H1 (cell line): Measurements from ENCODE around the gene RNF212. TPM values are rescaled to one million over a fixed set of nuclear protein-coding genes. Genes with fewer than 3 reads are reported as not detected.
A peak's percentile ranks its signal among the peaks of the same experiment; 100 is the strongest.

Source experiments
- CTCF ChIA-PET: fragments of 300-600 bp; sonication (Branson Sonifier 250); formaldehyde crosslinking; loops from one replicate; lab custom pipeline; 2021; ENCODE audit not compliant: partially characterized antibody; lab: Charles Lee
- POLR2A ChIA-PET: fragments of 300-600 bp; sonication (Branson Sonifier 250); formaldehyde crosslinking; loops from one replicate; lab custom pipeline; 2021; ENCODE audit warnings: inconsistent platforms; ENCODE audit not compliant: partially characterized antibody; lab: Charles Lee
- DNase-seq, 2 experiments: peaks; one replicate each; pipeline versions ENCODE4 v3.0.0 to v3.0.0-alpha.2; 2010 to 2022; ENCODE audit warnings: low spot score in 2 of 2, low read depth in 1 of 2, mixed read lengths in 1 of 2
- FAIRE-seq: peaks from 2 replicates; lab custom pipeline; 2011; peaks lifted over from hg19 to GRCh38; lab: Jason Lieb, UNC
- H2AFZ ChIP-seq: 2 replicates; pipeline ENCODE4 v1.8.1; 2012; ENCODE audit warnings: low read length, inconsistent platforms
- H2AK5ac ChIP-seq: 2 replicates; pipeline ENCODE4 v1.6.1; 2013; ENCODE audit warnings: low read depth, low read length
- H2BK120ac ChIP-seq: replicated peaks from 2 replicates; pipeline ENCODE3; 2013; ENCODE audit warnings: low read depth, low read length, inconsistent platforms
- H2BK12ac ChIP-seq: 2 replicates; pipeline ENCODE4 v1.6.1; 2013; ENCODE audit warnings: low read depth, low read length
- H2BK15ac ChIP-seq: 2 replicates; pipeline ENCODE4 v1.6.1; 2013; ENCODE audit warnings: low read length
- H2BK20ac ChIP-seq: 2 replicates; pipeline ENCODE4 v1.6.1; 2013; ENCODE audit warnings: low read length
- H2BK5ac ChIP-seq: 2 replicates; pipeline ENCODE4 v1.6.1; 2013; ENCODE audit warnings: low read depth, low read length
- H3K14ac ChIP-seq: 2 replicates; pipeline ENCODE4 v1.6.1; 2013; ENCODE audit warnings: inconsistent platforms; ENCODE audit not compliant: insufficient read length
- H3K18ac ChIP-seq: 2 replicates; pipeline ENCODE4 v1.6.1; 2013; ENCODE audit warnings: low read length; ENCODE audit errors: extremely low read depth
- H3K23ac ChIP-seq: 2 replicates; pipeline ENCODE4 v1.6.1; 2013; ENCODE audit warnings: inconsistent platforms; ENCODE audit not compliant: insufficient read length
- H3K23me2 ChIP-seq: 2 replicates; pipeline ENCODE4 v1.6.1; 2013; ENCODE audit warnings: low read depth, low read length
- H3K27ac ChIP-seq: 2 replicates; pipeline ENCODE4 v1.6.1; 2011; ENCODE audit warnings: low read depth, low read length, inconsistent platforms
- H3K27me3 ChIP-seq, 4 experiments: replicated peaks in 1 of 4; 1 replicate in 1 of 4; 2 replicates in 3 of 4; pipeline versions ENCODE4 v1.6.1 to v1.8.1; 2011 to 2013; ENCODE audit warnings: low read length in 3 of 4, mild to moderate bottlenecking in 3 of 4, inconsistent platforms in 2 of 4, mixed read lengths in 2 of 4, moderate library complexity in 1 of 4; ENCODE audit not compliant: control insufficient read depth in 3 of 4, insufficient read depth in 3 of 4; ENCODE audit errors: extremely low read depth in 1 of 4
- H3K36me3 ChIP-seq, 4 experiments: 2 replicates each; pipeline versions ENCODE4 v1.6.1 to v1.8.1; 2011 to 2013; ENCODE audit warnings: mild to moderate bottlenecking in 4 of 4, low read length in 3 of 4, moderate library complexity in 2 of 4, control low read depth in 1 of 4, inconsistent platforms in 1 of 4; ENCODE audit not compliant: insufficient read depth in 4 of 4, control insufficient read depth in 2 of 4
- H3K4ac ChIP-seq: replicated peaks from 2 replicates; pipeline ENCODE3; 2013; ENCODE audit warnings: low read length, low read depth, mixed read lengths, inconsistent platforms; ENCODE audit not compliant: insufficient read length
- H3K4me1 ChIP-seq, 4 experiments: replicated peaks in 1 of 4; 1 replicate in 1 of 4; 2 replicates in 3 of 4; pipeline versions ENCODE4 v1.6.1 to v1.8.1; 2011 to 2013; ENCODE audit warnings: low read length in 3 of 4, inconsistent platforms in 2 of 4, mixed read lengths in 1 of 4; ENCODE audit not compliant: insufficient read depth in 4 of 4, control insufficient read depth in 3 of 4
- H3K4me2 ChIP-seq, 2 experiments: 2 replicates each; pipeline versions ENCODE4 v1.6.1 to v1.8.1; 2011 to 2013; ENCODE audit warnings: low read depth in 2 of 2, low read length in 2 of 2, control low read depth in 1 of 2, inconsistent platforms in 1 of 2, mild to moderate bottlenecking in 1 of 2; ENCODE audit not compliant: insufficient read depth in 1 of 2
- H3K4me3 ChIP-seq, 4 experiments: fragments of 200-600, 300-600 bp in 1 of 4; sonication (generic), shearing (Covaris generic), sonication (Bioruptor Twin) in 1 of 4; 2 replicates each; pipeline versions ENCODE4 v1.5.1 to v1.8.1; 2011 to 2016; ENCODE audit warnings: low read length in 4 of 4, low read depth in 3 of 4, control low read depth in 2 of 4, inconsistent platforms in 2 of 4, mild to moderate bottlenecking in 2 of 4, mixed read lengths in 1 of 4, moderate library complexity in 1 of 4; ENCODE audit not compliant: insufficient read depth in 2 of 4; ENCODE audit errors: extremely low read depth in 1 of 4
- H3K56ac ChIP-seq: replicated peaks from 2 replicates; pipeline ENCODE3; 2013; ENCODE audit warnings: low read depth, mild to moderate bottlenecking, mixed read lengths, low read length, inconsistent platforms; ENCODE audit not compliant: insufficient read length
- H3K79me1 ChIP-seq: 2 replicates; pipeline ENCODE4 v1.6.1; 2013; ENCODE audit warnings: low read depth, low read length, control low read depth
- H3K79me2 ChIP-seq, 2 experiments: 2 replicates each; pipeline versions ENCODE4 v1.6.1 to v1.8.1; 2012 to 2013; ENCODE audit warnings: low read length in 2 of 2, mild to moderate bottlenecking in 2 of 2, inconsistent platforms in 1 of 2; ENCODE audit not compliant: insufficient read depth in 2 of 2, control insufficient read depth in 1 of 2
- H3K9ac ChIP-seq, 4 experiments: replicated peaks in 1 of 4; 1 replicate in 1 of 4; 2 replicates in 3 of 4; pipeline versions ENCODE4 v1.6.1 to v1.8.1; 2011 to 2013; ENCODE audit warnings: low read depth in 3 of 4, low read length in 3 of 4, control low read depth in 2 of 4, mild to moderate bottlenecking in 2 of 4, moderate library complexity in 2 of 4, inconsistent platforms in 1 of 4; ENCODE audit errors: extremely low read depth in 1 of 4
- H3K9me3 ChIP-seq, 2 experiments: 2 replicates each; pipeline versions ENCODE4 v1.6.1 to v1.8.1; 2012 to 2013; ENCODE audit warnings: mild to moderate bottlenecking in 2 of 2, moderate library complexity in 2 of 2, control low read depth in 1 of 2, inconsistent platforms in 1 of 2, low read depth in 1 of 2, low read length in 1 of 2, mixed read lengths in 1 of 2; ENCODE audit not compliant: insufficient read depth in 2 of 2
- H4K20me1 ChIP-seq, 2 experiments: replicated peaks in 1 of 2; 2 replicates each; pipeline versions ENCODE3 to v1.8.1; 2011 to 2013; ENCODE audit warnings: inconsistent platforms in 2 of 2, low read length in 2 of 2, mild to moderate bottlenecking in 1 of 2; ENCODE audit not compliant: insufficient read depth in 2 of 2, control insufficient read depth in 1 of 2
- H4K5ac ChIP-seq: 2 replicates; pipeline ENCODE4 v1.6.1; 2013; ENCODE audit warnings: low read length, low read depth, mixed read lengths, inconsistent platforms; ENCODE audit not compliant: insufficient read length
- H4K8ac ChIP-seq: 2 replicates; pipeline ENCODE4 v1.8.0; 2013; ENCODE audit warnings: mild to moderate bottlenecking, moderate library complexity, low read length, inconsistent platforms; ENCODE audit not compliant: insufficient read depth; ENCODE audit errors: extremely low read depth
- H4K91ac ChIP-seq: replicated peaks from 2 replicates; pipeline ENCODE3; 2013; ENCODE audit warnings: low read length, mixed read lengths, inconsistent platforms; ENCODE audit not compliant: insufficient read length
- CEBPB ChIP-seq: IDR thresholded peaks from 2 replicates; pipeline ENCODE4 v1.6.1; 2012; ENCODE audit warnings: low read depth, low read length
- EGR1 ChIP-seq: IDR thresholded peaks from 2 replicates; pipeline ENCODE4 v1.6.1; 2011; ENCODE audit warnings: low read depth, low read length, borderline replicate concordance
- GABPA ChIP-seq: IDR thresholded peaks from 2 replicates; pipeline ENCODE4 v1.6.1; 2011; ENCODE audit warnings: mild to moderate bottlenecking, low read length, moderate library complexity, borderline replicate concordance; ENCODE audit not compliant: insufficient read depth
- HDAC6 ChIP-seq: IDR thresholded peaks from one replicate; pipeline ENCODE4 v1.7.1; 2012; ENCODE audit warnings: low read depth, mild to moderate bottlenecking, inconsistent platforms, low read length, moderate library complexity
- NRF1 ChIP-seq: IDR thresholded peaks from 2 replicates; pipeline ENCODE4 v1.6.1; 2011; ENCODE audit warnings: mild to moderate bottlenecking, low read depth, low read length, improper control_type of control experiment
- POU5F1 ChIP-seq: IDR thresholded peaks from 2 replicates; pipeline ENCODE4 v1.6.1; 2011; ENCODE audit warnings: low read depth, mild to moderate bottlenecking, low read length, moderate library complexity
- SIN3A ChIP-seq, 2 experiments: IDR thresholded peaks in 1 of 2; conservative IDR thresholded peaks in 1 of 2; 2 replicates each; pipeline ENCODE4 v1.6.1; 2011 to 2012; ENCODE audit warnings: low read length in 2 of 2, improper control_type of control experiment in 1 of 2, low read depth in 1 of 2, mild to moderate bottlenecking in 1 of 2
- YY1 ChIP-seq: IDR thresholded peaks from 2 replicates; pipeline ENCODE4 v1.6.1; 2011; ENCODE audit warnings: low read depth, mild to moderate bottlenecking, low read length
- WGBS, 2 experiments: shearing (Covaris generic) in 1 of 2; methylation state at CpG; one replicate each; pipeline versions ENCODE4 v1.1.6 to v1.1.7; 2013 to 2015; ENCODE audit warnings: low lambda C conversion rate in 2 of 2, mixed read lengths in 2 of 2, inconsistent platforms in 1 of 2, low coverage in 1 of 2, missing lambda C conversion rate in 1 of 2; ENCODE audit not compliant: insufficient replicate concordance in 2 of 2, insufficient coverage in 1 of 2, insufficient read length in 1 of 2; ENCODE audit errors: extremely low coverage in 1 of 2, missing lambda C conversion rate in 1 of 2; 5-methylcytosine and 5-hydroxymethylcytosine counted together
- polyA plus RNA-seq, 7 experiments: library from polyadenylated mRNA; depleted of rRNA in 3 of 7; stranded (reverse) in 5 of 7; unstranded in 2 of 7; fragments of >200 nt in 5 of 7; fragments of 200-250 nt in 2 of 7; gene quantifications; 1 replicate in 5 of 7; 2 replicates in 1 of 7; 4 replicates in 1 of 7; pipeline versions ENCODE4 v1.2.1 to v1.2.3, GENCODE V29; 2011 to 2013; ENCODE audit warnings: missing spikeins in 2 of 7, mixed read lengths in 2 of 7
- total RNA-seq: library from RNA; stranded (reverse); fragmentation: NEBNext Ultra II Directional; extraction: Animal tissue kit (Norgen Biotek cat#: 25700); gene quantifications from 2 replicates; pipeline ENCODE4 v1.2.1, GENCODE V29; 2021

The RNF212 gene
- total and polyA plus RNA-seq, 2 of the 8 experiments (the other 6 are each of a cell fraction or from before 2014, with no cell fraction given): 3.4 to 5.4 TPM

DNA sequence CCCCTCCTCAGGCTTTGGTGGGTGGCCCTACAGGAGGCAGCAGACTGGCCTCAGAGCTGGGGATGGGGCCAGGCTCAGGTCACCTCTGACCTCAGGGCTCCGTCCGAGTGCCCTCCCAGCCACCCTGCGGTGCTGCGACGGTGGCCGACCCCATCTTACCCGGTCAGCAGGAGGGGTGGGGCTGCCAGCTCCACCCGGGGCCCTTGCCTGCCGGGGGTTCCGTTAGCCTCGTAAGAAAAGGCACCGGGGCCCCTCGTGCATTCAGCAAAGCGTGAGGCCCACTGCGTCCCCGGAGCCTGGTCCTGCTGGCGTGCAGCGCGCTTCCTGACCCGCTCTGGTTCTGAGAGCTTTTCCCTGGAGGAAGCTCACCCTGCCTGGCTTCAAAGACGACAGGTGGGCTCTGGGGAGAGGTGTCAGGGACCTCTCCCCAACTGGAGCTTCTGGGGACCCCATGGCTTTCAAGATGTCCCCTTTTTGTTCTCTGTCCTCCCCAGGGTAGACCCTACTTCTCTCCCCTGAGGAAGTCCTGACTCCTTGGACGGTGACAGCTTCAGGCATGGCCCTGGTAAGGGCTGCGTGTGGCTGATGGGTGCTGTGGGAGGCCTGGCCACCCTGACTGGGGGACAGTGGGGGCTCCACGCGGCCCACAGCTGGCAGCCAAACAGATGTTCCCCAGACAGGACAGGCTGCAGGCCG, 86.0 kb downstream of the RNF212 start:
- Histone ChIP-seq H4K91ac (no peak overlapping the region), H3K27me3 (0 out of 7 replicates have a peak, but pooled peaks cover 0 to 5% (median 0%) of the 10 kb centered on the region in 4 experiments), H3K9ac (no peak overlapping the region), H2BK15ac (no peak overlapping the region), H3K14ac (no peak overlapping the region), H2BK120ac (no peak overlapping the region), H3K4me2 (no peak overlapping the region), H3K4me1 (peaks cover 0 to 12% (median 4%) of the 10 kb centered on the region in 4 experiments; a peak in 4 of 7 replicates), H3K79me2 (no peaks in the 10 kb centered on the region), H3K23ac (no peak overlapping the region), H3K4me3 (no peak overlapping the region), H3K18ac (no peak overlapping the region), H3K36me3 (peaks cover 0 to 9% (median 8%) of the 10 kb centered on the region in 4 experiments; a peak in 5 of 8 replicates), H3K23me2 (no peaks in the 10 kb centered on the region; the same call in 1 of the 2 replicates), H3K27ac (no peak overlapping the region), H2AFZ (no peak overlapping the region), H2BK12ac (no peak overlapping the region), H4K8ac (peak overlapping the region; percentile 51), H3K4ac (no peak overlapping the region), H3K56ac (no peak overlapping the region), H4K5ac (no peak overlapping the region), H4K20me1 (peaks cover 0 to 14% of the 10 kb centered on the region in 2 experiments)
- ChIA-PET POLR2A (interaction anchor here (1.0 to 1.1 kb wide), 2 partner anchors 9 to 12 kb away, joined by 3 to 5 read pairs; no protein-coding TSS in a partner anchor), CTCF (interaction anchor here (0.7 to 2.1 kb wide), 4 partner anchors 10 to 63 kb away, joined by 3 to 6 read pairs (median 3); no protein-coding TSS in a partner anchor)
- 95% methylated on average over 14 of the region's 26 CpGs; no CpG with 5 or more reads in 1 of the 2 experiments for WGBS, 2 experiments
- FAIRE-seq: no peak
- no peak for DNase-seq
- TF ChIP-seq SIN3A (conservative IDR thresholded peaks at IDR 0.05 in 1 of 2, IDR thresholded peaks at IDR 0.05 in 1 of 2; ENCODE audit: low read depth in 1 of 2, low read length in 2 of 2) (no peak), NRF1 (no peak), POU5F1 (no peak), CEBPB (no peak), EGR1 (no peak), HDAC6 (no peak), YY1 (no peak), GABPA (no peak)
- TF ChIP-seq, all 59 proteins: peak for 0
- H2AK5ac ChIP-seq: 0 out of 2 replicates have a peak overlapping the region, but pooled peaks have one; percentile 24
- no peak overlapping the region for H2BK20ac ChIP-seq
- H3K9me3 ChIP-seq: no peaks in the 10 kb centered on the region
- no peaks in the 10 kb centered on the region for H3K79me1 ChIP-seq
- no peak overlapping the region for H2BK5ac ChIP-seq
